ENCODE results near the gene RHOB.

Gene RHOB

GRCh38 chr2:20446917-20447436 is at the start of gene RHOB:
Gene RHOB (plus strand): TSS chr2:20447074. CDS start chr2:20447466, 392 bp downstream.
- H3K27me3 Mint-ChIP-seq (ENCODE audit: low read depth, poor library complexity), result peaks cover 4% of the 10 kb centered on the region
- peak within 1 kb of the TSS; percentile 87 for H3K27ac Mint-ChIP-seq
- no peaks in the 10 kb centered on the region for H3K36me3 Mint-ChIP-seq (ENCODE audit: low read depth)
- peak within 1 kb of the TSS; percentile 91 for H3K4me3 Mint-ChIP-seq
- no peaks in the 10 kb centered on the region for H3K9me3 Mint-ChIP-seq
- TF ChIP-seq, protein P1, sequence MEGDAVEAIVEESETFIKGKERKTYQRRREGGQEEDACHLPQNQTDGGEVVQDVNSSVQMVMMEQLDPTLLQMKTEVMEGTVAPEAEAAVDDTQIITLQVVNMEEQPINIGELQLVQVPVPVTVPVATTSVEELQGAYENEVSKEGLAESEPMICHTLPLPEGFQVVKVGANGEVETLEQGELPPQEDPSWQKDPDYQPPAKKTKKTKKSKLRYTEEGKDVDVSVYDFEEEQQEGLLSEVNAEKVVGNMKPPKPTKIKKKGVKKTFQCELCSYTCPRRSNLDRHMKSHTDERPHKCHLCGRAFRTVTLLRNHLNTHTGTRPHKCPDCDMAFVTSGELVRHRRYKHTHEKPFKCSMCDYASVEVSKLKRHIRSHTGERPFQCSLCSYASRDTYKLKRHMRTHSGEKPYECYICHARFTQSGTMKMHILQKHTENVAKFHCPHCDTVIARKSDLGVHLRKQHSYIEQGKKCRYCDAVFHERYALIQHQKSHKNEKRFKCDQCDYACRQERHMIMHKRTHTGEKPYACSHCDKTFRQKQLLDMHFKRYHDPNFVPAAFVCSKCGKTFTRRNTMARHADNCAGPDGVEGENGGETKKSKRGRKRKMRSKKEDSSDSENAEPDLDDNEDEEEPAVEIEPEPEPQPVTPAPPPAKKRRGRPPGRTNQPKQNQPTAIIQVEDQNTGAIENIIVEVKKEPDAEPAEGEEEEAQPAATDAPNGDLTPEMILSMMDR (IDR thresholded peaks at IDR 0.05), result no peak
- H3K4me1 Mint-ChIP-seq, result peaks cover 64% of the 10 kb centered on the region
- peak; percentile 95 for DNase-seq

GRCh38 chr2:20397811-20398447 is 48.9 kb upstream of the RHOB start:
- Mint-ChIP-seq H3K27me3 (ENCODE audit: low read depth, poor library complexity) (peaks cover 25% of the 10 kb centered on the region), H3K9me3 (no peaks in the 10 kb centered on the region), H3K4me3 (no peak overlapping the region), H3K36me3 (ENCODE audit: low read depth) (no peaks in the 10 kb centered on the region), H3K4me1 (peaks cover 6% of the 10 kb centered on the region), H3K27ac (no peak overlapping the region)
- DNase-seq, result no peak
- TF ChIP-seq, protein P1 (IDR thresholded peaks at IDR 0.05), result no peak

GRCh38 chr2:20398956-20399567 is 47.8 kb upstream of the RHOB start:
- H3K4me1 Mint-ChIP-seq, result peaks cover 6% of the 10 kb centered on the region
- TF ChIP-seq, protein P1 (IDR thresholded peaks at IDR 0.05), result no peak
- no peaks in the 10 kb centered on the region for H3K36me3 Mint-ChIP-seq (ENCODE audit: low read depth)
- H3K27ac Mint-ChIP-seq, result no peak overlapping the region
- H3K9me3 Mint-ChIP-seq, result no peaks in the 10 kb centered on the region
- H3K4me3 Mint-ChIP-seq, result no peak overlapping the region
- peaks cover 31% of the 10 kb centered on the region for H3K27me3 Mint-ChIP-seq (ENCODE audit: low read depth, poor library complexity)
- no peak for DNase-seq

GRCh38 chr2:20400306-20400705 is 46.6 kb upstream of the RHOB start:
- Mint-ChIP-seq H3K27me3 (ENCODE audit: low read depth, poor library complexity) (peaks cover 34% of the 10 kb centered on the region), H3K9me3 (no peaks in the 10 kb centered on the region), H3K4me1 (peaks cover 6% of the 10 kb centered on the region), H3K27ac (no peak overlapping the region), H3K36me3 (ENCODE audit: low read depth) (no peaks in the 10 kb centered on the region), H3K4me3 (no peak overlapping the region)
- no peak for DNase-seq
- TF ChIP-seq, protein P1 (IDR thresholded peaks at IDR 0.05), result no peak

DNA sequence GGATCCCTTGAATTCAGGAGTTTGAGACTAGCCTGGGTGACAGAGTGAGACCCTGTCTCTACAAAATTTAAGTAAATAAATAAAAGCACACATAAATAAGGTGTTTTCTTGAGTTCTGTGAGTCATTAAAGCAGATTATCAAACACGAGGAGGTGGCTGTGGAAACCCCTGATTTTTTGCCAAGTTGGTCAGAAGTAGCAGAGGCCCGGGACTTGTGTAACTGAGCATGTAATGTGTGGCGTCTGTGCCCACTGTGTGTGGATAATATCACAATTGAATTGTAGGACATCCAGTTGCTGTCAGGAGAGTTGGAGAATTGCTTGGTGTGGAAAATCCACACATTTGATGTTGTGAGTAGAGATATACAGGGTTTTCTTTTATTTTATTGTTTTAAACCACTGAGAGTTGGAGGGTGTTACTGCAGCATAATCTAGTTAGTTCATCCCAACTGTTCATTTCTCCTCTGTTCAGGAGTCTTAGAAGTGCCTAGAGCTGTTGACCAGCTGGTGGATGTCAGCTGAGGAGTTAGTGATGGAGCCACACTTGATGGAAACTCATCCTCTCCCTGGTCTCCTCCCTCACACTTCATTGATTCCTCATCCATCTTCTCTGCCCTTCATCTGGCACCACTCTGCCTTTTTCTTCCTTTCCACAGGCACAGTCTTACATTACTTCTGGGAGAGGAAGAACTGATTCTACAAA is 45.9 kb upstream of the RHOB start:
- Mint-ChIP-seq H3K36me3 (ENCODE audit: low read depth) (no peaks in the 10 kb centered on the region), H3K9me3 (no peaks in the 10 kb centered on the region), H3K4me3 (no peak overlapping the region), H3K4me1 (peaks cover 6% of the 10 kb centered on the region), H3K27me3 (ENCODE audit: low read depth, poor library complexity) (peaks cover 33% of the 10 kb centered on the region), H3K27ac (no peak overlapping the region)
- no peak for DNase-seq
- TF ChIP-seq, protein P1 (IDR thresholded peaks at IDR 0.05), result no peak
